Measurements from ENCODE around the gene CCDC120.

The CCDC120 gene

DNA sequence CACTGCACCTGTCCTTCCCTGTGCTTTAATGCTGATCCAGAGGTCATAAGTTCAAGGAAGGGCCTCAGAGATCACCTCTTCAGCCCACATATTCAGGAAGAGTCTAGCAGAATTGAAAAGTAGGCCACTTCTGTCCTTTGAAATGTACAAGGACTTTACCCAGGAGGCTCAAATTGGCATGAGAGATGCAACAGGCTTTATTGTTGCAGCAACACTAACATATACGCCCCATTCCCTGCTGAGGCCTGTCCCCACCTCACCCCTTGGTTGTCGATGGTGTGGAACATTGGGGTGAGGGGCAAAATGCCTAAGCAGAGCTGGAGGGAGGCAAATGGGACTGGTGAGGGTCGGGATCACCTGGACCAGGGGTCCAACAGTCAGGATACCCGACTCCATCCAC, 12.2 kb downstream of the CCDC120 start:
- DNase-seq (ENCODE audit: insufficient read length, low spot score) (no peak), FAIRE-seq (no peak)
- TF ChIP-seq POLR2AphosphoS5 (IDR thresholded peaks at IDR 0.05; ENCODE audit: low read depth, low read length) (no peak), TAF1 (IDR thresholded peaks at IDR 0.05; ENCODE audit: low read depth, low read length) (no peak), PAX5 (IDR thresholded peaks at IDR 0.05; ENCODE audit: insufficient read depth, low read length, severe bottlenecking) (no peak), SPI1 (IDR thresholded peaks at IDR 0.05; ENCODE audit: low read depth, low read length) (no peak), POU2F2 (IDR thresholded peaks at IDR 0.05; ENCODE audit: low read depth, low read length) (no peak), POLR2A (IDR thresholded peaks at IDR 0.05; ENCODE audit: low read depth, low read length) (no peak)

DNA sequence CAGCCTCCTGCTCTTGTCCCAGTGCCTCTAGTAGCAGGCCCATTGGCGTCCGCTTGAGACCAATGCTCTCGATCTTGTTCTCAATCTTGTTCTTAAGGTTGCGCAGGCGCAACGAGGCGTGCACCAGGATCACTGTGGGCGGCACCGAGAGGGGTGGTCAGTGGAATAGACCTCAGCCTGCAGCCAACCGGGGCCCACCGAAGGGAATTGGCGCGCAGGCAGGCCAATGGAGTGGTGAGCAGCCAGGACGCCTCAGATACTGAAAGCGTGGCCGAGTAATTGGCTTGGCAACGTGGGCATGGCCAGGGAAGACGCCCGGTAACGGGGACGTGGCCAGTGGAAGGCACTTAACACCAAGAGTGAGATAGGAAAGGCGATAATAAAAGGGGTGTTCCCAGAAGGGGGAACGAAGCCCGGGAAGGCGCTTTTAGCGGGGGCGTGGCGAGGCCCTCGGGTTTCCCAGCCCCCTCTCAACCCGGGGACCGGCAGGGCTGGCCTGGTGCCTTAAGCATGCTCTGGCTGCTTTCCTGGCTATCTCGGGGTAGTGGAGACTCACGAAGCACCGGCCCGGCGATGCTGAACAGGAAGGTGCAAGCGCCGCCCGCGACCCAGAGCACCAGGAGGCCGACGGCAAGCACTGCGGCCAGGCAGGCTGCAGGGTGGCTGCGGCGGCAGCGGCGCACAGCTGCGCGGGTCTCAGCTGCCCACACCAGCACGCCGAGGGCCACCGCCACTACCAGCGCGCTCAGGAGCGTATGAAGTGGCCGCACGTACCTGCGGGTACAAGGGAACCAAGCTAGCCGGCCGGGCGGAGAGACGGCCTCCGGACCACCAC, 13.3 kb downstream of the CCDC120 start:
- no peak for FAIRE-seq

DNA sequence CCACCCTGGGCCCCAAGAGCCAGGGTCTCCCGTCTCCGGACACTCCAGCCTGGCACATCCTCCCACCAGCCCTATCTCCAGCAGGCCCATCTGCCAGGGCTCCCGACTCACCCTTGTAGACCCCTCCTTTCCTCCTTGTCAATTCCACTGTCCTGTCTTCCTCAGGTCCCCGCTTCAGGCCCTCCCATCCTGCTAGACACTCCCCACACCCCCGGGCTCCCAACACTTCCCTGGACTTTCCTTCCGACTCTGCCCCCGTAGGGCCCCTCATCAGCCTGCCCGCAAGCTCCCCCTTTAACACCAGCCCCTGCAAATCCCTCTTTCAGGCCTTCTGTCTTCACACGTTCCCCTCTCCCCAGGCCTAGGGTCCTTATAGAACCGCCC, 13.9 kb downstream of the CCDC120 start:
- TF ChIP-seq SPI1 (IDR thresholded peaks at IDR 0.05; ENCODE audit: low read depth, low read length) (no peak), TAF1 (IDR thresholded peaks at IDR 0.05; ENCODE audit: low read depth, low read length) (no peak)
- no peak for DNase-seq (ENCODE audit: insufficient read length, low spot score)
- FAIRE-seq = no peak

More for the DNA sequence above, 13.3 kb downstream of the CCDC120 start:
- no peak for TF ChIP-seq POU2F2 (IDR thresholded peaks at IDR 0.05; ENCODE audit: low read depth, low read length)
- no peak for TF ChIP-seq POLR2A (IDR thresholded peaks at IDR 0.05; ENCODE audit: low read depth, low read length)
- no peak for TF ChIP-seq POLR2AphosphoS5 (IDR thresholded peaks at IDR 0.05; ENCODE audit: low read depth, low read length)
- no peak for TF ChIP-seq TAF1 (IDR thresholded peaks at IDR 0.05; ENCODE audit: low read depth, low read length)
- no peak for TF ChIP-seq PAX5 (IDR thresholded peaks at IDR 0.05; ENCODE audit: insufficient read depth, low read length, severe bottlenecking)
- no peak for TF ChIP-seq SPI1 (IDR thresholded peaks at IDR 0.05; ENCODE audit: low read depth, low read length)
- DNase-seq (ENCODE audit: insufficient read length, low spot score) = no peak

DNA sequence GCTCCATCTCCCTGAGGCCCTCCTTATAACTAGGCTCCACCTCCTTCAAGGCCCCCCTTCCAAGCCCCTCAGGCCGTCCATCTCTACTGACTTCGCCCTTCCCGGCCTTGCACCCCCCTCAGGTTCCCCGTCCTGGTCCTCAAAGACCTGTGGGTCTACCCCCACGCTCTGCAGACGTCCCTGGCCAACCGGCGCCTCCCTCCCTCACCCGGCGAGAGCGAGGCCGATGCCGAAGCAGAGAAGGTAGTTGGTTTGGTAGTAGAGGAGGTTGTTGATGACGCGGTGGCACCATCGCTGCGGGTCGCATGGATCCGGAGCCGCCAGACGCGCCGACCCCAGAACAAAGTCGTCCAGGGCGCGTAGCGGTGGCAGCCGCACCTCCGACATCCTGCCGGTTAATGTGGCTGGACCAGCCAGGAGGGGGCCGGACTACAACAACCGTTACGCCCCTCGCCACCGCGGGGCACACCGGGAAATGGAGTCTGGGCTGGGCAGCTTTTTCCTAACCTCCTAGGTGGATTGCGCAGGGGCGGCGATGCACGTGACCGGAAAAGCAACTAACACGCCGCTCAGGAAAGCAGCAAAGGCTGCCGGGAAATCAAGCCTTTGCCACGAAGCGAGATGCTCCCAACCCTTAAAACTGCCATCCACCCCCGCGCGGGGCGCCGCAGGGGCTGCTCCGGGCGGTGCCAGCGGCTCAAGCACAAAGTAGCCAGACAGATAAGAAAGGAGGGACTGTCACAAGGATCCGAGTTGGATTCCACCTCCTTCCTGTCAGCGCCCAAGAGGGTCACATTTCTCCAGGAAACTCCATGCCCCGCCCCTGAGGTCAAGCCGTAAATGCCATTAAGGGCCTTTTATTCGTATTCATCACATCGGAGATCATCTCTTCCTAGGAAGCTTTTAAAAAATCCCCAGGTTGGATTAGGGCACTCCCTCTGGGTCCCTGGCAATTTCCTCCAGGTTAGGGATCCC, 15.1 kb downstream of the CCDC120 start, which contains the start of gene PRAF2:
Gene PRAF2, minus strand, starts transcription at position 402 of the 975 bp plus-strand sequence. Its CDS starts 15 bp downstream, at position 387.
- no peak for TF ChIP-seq TAF1 (IDR thresholded peaks at IDR 0.05; ENCODE audit: low read depth, low read length)
- TF ChIP-seq POLR2A (IDR thresholded peaks at IDR 0.05; ENCODE audit: low read depth, low read length) = 0 out of 2 replicates have a peak, but pooled peaks have one; percentile 36
- no peak for TF ChIP-seq POLR2AphosphoS5 (IDR thresholded peaks at IDR 0.05; ENCODE audit: low read depth, low read length)
- peak; percentile 90 for DNase-seq (ENCODE audit: insufficient read length, low spot score)
- peak; percentile 100 for FAIRE-seq

DNA sequence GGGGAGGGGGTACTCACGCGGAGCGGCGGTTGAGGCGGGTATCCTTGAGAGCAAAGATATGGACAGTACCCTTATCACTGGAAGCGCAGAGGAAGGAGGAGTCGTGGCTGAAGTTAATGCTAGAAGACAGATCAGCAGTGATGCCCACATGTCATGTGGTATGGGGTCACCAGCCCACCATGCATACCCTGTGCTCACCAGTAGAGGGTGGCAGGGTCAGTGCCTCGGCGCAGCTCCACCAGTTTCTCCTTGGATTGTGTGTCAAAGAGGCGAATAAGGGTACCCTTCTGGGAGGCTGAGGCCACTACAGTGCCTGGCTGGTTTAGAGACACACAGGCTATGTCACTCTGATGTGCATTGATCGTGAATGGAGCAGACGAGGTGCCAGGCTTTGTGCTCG, 16.5 kb downstream of the CCDC120 start:
- DNase-seq (ENCODE audit: insufficient read length, low spot score) = no peak
- no peak for FAIRE-seq

DNA sequence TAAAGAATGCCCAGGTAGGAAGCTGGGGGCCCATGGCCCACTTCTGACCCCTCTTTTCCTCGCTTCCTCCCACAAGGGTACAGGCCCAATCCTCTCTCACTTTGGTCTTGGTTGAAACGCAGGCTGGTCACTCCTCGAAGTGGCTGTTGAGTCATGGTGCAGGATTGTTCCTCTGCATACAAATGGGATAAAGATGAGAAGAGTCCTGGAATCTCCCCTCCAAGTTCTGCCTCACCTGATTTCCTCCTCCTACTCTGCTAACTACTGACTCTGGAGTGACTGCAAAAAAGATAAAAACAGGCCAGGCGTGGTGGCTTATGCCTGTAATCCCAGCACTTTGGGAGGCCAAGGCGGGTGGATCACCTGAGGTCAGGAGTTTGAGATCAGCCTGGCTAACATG, 19.1 kb downstream of the CCDC120 start:
- DNase-seq (ENCODE audit: insufficient read length, low spot score) (no peak), FAIRE-seq (no peak)
- TF ChIP-seq POU2F2 (IDR thresholded peaks at IDR 0.05; ENCODE audit: low read depth, low read length) = no peak
- TF ChIP-seq TAF1 (IDR thresholded peaks at IDR 0.05; ENCODE audit: low read depth, low read length) = no peak
- no peak for TF ChIP-seq PAX5 (IDR thresholded peaks at IDR 0.05; ENCODE audit: insufficient read depth, low read length, severe bottlenecking)
- no peak for TF ChIP-seq POLR2AphosphoS5 (IDR thresholded peaks at IDR 0.05; ENCODE audit: low read depth, low read length)
- TF ChIP-seq POLR2A (IDR thresholded peaks at IDR 0.05; ENCODE audit: low read depth, low read length) = no peak
- no peak for TF ChIP-seq SPI1 (IDR thresholded peaks at IDR 0.05; ENCODE audit: low read depth, low read length)

More for the DNA sequence above, 16.5 kb downstream of the CCDC120 start:
- TF ChIP-seq PAX5 (IDR thresholded peaks at IDR 0.05; ENCODE audit: insufficient read depth, low read length, severe bottlenecking) (no peak), POLR2A (IDR thresholded peaks at IDR 0.05; ENCODE audit: low read depth, low read length) (no peak), TAF1 (IDR thresholded peaks at IDR 0.05; ENCODE audit: low read depth, low read length) (no peak)

DNA sequence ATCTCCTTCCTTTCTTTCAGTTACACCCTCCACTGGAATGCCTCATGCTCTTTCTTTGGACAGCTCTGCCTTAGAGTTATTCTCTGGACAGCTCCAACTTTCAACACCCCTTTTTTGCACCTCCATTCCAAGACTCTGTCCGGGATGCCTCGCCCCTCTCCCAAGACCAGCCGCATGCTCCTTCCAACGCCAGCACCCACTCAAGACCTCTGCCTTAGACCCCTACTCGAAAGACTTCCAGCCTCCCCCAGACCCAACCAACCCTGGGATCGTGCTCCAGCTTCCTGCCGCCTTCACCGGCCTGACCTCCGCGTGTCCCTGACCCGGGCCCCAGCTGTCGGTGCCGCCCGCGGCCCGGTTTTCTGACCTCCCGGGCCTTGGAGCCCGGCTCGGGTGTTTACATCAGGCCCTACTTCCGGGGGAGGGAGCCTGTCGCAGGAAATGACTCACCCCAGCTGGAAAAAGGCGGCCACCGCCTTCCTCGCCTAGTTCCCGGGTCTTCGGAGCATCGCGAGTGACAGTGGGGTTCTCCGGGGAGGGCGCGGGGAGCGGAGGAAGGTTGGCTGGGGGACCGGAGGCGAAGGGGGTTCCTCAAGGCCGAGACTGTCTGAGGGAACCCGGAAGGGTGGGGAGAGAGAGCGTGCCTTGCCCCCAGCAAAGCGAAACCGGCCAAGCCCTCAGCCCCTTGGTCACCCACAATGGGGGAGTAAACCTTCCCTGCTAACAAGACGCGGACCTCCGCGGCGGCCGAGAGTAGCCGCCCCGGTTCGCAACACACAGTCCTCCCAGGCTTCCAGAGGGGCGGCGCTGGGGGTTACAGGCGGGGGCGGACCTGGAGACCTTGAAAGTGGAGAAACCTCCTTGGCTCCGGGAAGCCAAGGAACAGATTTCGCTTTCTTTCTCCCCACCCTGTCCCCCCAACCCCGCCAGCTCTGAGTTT, 21.0 kb downstream of the CCDC120 start, which contains the start of gene WDR45:
Gene WDR45, minus strand, starts transcription at position 399 of the 940 bp plus-strand sequence. CDS start 1,792 bp downstream, outside the sequence.
- peak; percentile 97 for FAIRE-seq

DNA sequence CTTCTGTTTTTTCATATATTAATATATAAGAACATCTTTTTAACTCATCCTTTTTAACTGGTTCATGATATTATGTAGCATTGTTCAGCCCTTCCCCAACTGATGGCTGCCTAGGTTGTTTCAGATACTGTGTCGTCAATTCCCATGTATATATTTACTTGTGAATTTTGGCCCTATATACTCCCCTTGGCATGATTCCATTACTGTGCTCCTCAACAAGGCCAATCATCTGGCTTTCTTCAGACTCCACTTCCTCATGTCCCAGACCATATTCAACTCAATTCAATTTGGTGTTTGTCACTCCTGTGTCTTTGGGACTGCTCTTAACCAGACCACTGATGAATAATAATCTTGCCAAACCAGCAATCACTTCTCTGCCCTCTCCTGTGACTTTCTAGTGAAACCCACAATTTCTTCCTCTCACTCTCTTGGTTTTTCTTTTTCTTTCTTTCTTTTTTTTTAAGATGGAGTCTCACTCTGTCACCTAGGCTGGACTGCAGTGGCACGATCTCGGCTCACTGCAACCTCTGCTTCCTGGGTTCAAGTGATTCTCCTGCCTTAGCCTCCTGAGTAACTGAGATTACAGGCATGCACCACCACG, 23.6 kb downstream of the CCDC120 start:
- FAIRE-seq = no peak
- TF ChIP-seq POLR2A (IDR thresholded peaks at IDR 0.05; ENCODE audit: low read depth, low read length) (no peak), POLR2AphosphoS5 (IDR thresholded peaks at IDR 0.05; ENCODE audit: low read depth, low read length) (no peak), PAX5 (IDR thresholded peaks at IDR 0.05; ENCODE audit: insufficient read depth, low read length, severe bottlenecking) (no peak), TAF1 (IDR thresholded peaks at IDR 0.05; ENCODE audit: low read depth, low read length) (no peak), SPI1 (IDR thresholded peaks at IDR 0.05; ENCODE audit: low read depth, low read length) (no peak), POU2F2 (IDR thresholded peaks at IDR 0.05; ENCODE audit: low read depth, low read length) (no peak)
- no peak for DNase-seq (ENCODE audit: insufficient read length, low spot score)

More for the DNA sequence above, 21.0 kb downstream of the CCDC120 start, which contains the start of gene WDR45:
- DNase-seq (ENCODE audit: insufficient read length, low spot score) = peak; percentile 72
- TF ChIP-seq POLR2A (IDR thresholded peaks at IDR 0.05; ENCODE audit: low read depth, low read length) (peak; percentile 31; the same call in 1 of the 2 replicates), SPI1 (IDR thresholded peaks at IDR 0.05; ENCODE audit: low read depth, low read length) (no peak)

All from GM12891 (cell line).